GM18526 (cell line): Measurements from ENCODE around the gene F5.

Source experiments
- POLR2A ChIP-seq: IDR thresholded peaks from 3 replicates; pipeline ENCODE4 v1.6.1; 2011; ENCODE audit not compliant: insufficient read length; ENCODE audit errors: extremely low read depth

F5 gene

DNA sequence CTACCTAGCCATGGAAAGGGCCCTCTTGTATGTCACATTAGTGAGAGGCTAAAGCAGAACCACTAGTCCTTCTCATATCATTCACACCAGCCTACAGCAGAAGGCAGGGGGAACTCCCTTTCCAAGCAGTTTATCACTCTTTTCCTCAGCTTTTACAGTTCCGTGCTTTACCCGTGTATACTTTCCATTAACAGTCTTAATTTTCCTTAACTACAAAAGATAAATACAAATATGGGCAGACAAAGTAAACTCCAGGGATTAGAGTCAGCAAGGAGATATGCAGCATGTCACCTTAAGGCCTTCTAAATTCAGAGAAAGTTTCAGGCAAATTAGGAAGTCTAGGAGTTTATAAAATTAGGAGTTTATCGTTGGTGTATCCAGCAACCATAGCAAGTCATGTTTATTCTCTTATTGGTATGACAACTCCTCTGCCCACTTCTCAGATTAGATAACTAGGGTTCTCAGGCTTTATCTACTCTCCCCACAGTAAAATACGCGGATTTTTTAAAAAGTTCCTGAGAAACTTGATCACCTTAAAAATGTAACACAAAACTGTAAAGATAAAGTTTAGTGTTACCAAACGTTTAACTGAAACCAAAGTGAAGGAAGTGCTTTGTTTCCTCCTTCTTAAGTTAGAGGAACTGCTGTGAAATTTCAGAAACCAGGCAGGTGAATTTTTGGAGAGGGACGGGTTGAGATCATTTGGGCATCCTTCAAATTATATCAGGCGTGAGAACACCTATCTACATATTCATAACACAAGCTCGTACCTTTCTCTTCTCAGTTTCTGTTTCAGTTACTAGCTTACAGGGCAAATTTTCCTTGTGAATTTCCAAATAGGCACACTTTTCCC is 57.8 kb downstream of the F5 start:
- no peak for TF ChIP-seq POLR2A

DNA sequence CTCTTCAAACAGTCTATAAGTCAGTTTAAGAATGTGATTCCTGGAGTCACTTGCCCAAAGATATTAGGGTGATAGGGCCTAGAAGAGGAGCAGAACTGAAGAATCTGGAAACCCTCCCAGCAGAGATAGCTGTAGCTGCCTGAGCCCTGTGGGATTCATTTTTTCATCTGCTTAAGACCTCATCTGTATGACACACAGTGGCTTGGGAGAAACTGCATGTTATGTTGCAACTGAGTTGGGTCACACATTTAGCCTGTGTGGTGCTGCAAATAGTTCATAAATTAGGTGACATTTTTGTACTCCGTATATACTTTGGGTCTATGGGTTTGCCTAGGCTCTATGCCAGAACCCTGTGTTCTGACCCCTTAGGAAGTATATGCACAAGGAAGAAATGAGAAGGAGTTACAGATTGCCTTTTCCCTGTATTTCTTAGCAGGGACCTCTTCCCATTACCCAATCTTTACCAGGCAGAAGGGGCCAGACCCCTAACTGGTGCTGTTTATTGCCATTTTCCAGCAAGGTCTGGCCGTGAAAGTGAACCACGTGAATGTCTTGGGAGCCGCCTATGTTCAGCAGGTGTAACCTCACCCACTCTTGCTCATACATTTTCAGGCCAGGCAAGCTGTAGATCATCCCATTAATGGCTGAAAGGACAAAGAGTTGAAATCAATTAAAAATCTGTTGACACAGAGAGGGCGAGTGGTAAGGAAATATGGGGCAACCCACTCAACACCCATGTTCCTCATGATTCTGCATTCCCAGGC is 58.6 kb downstream of the F5 start:
- TF ChIP-seq POLR2A = no peak

DNA sequence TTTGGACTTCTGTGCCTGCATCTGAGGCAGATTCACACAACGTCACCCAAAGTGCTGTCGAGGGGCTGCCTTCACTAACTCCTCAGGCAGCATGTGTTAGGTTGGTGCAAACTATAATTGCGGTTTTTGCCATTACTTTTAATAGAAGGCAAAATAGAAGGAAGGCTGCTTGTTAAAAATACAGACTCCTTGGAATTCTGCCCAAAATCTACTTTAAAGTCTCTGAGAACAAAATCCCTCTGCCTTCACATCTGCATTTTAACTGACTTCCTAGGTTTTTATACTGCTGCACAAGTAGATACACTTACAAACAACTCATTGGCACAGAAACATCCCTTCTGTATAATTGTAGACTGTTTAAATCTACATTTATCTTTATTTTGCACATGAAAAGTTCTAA is 59.3 kb downstream of the F5 start:
- TF ChIP-seq POLR2A = no peak

DNA sequence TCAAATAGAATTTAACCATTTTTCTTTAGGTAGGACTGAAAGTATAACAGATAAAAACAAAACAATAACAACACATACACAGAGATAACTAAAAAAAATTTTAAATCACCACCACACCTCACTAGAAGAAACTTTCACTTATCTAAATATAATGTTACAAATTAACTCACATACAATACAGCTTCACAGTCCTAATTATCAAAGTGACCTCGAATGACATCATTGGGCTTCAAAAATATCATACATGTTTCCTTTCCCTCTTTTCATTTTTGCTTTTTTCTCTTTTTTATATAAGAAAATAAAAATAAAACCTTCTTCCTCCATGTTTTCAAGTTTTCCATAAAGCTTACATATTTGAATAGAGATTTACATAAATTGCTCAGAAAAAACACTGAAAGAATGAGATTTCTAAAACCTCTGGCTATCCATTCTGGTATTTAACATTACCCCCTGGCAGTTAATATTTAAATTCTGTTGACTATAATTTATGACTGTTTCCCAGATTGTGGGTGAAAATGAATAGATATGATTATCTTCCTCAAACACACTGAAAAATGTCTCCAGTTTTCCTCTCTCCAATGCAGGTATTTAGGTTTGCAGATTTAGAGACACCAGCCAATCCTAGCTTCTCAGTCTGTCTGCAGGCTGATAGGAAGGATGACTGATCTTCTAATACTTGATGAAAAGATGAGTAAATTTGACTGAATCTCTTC is 60.0 kb downstream of the F5 start:
- TF ChIP-seq POLR2A = no peak

DNA sequence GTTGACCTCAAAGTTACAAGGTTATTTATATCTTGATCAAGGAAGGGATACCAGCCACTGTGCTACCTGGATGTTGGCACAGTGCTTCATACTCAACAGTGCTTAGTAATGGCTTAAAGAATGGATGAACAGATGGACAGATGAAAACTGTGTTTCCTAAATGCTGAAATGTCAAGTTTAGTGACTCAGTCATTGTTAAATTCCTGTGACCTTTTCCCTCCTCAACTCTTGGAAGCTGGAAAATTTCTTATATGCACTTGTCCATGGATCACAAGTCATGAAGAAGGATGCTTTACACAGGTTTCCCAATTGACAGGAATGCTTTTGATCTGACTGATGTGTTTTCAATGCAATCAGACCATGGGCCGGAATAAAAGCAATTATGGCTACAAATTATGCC is 60.9 kb downstream of the F5 start:
- no peak for TF ChIP-seq POLR2A

DNA sequence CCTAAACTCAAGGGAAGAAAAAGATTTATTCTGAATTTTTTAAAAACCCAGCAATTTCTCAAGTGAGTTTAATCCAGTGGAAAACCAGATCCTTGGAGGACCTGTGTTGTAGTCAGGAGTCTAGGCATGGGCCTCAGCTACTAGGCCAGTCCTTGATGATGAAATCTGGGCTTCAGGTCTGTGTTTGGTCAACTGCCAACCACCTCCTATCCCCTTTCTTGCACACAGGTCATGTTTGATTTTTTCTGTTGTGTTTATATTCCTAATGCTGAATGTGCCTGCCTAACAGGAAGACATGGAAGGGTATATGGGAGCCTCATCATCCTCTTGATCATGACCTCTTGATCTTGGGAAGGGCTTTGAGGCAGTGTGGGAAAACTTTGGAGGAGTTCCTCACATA is 62.4 kb downstream of the F5 start:
- no peak for TF ChIP-seq POLR2A

DNA sequence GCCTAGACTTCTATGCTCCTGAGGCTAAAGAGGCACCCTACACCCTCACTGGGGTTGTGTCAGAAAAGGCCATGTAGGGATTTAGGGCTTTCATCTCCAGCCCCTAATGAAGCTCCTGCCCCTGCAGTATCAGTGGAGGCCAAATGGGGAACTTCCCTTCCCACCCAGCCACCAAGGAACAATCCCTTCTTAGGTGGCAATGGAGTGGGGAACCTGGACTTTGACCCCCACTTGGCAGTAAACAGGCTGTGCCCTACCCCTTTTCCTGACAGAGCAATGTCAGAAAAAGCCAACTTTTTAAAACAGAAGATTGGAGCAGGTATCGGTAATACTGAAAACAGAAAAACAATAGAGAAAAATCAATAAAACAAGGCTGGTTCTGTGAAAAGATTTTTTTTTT is 65.1 kb downstream of the F5 start:
- TF ChIP-seq POLR2A = no peak

DNA sequence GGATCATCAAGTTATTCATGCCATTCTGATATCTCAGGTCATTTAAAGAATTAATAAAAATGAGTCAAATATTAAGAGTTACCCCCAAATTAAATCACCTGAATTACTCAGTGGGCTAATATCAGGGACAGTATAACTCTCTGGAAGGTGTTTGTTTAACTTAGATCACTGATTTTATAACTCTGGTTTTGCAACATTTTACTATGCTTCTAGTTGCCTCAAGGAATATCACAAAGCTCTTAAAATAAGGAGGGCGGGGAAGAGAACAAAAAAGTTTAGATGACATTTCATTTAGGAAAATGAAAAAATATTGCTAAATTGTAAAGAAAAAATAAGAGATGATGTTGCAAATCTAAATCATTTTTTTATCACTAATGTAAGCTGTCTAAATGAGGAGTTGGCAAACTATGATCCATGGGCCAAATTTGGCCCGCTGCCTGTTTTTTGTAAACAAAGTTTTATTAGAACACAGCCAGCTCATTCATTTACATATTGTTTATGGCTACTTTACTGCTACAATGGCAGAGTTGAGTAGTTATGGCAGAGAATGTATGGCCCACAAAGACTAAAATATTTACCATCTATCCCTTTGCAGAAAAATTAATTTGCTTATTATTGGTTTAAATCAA is 68.6 kb downstream of the F5 start:
- TF ChIP-seq POLR2A = no peak

DNA sequence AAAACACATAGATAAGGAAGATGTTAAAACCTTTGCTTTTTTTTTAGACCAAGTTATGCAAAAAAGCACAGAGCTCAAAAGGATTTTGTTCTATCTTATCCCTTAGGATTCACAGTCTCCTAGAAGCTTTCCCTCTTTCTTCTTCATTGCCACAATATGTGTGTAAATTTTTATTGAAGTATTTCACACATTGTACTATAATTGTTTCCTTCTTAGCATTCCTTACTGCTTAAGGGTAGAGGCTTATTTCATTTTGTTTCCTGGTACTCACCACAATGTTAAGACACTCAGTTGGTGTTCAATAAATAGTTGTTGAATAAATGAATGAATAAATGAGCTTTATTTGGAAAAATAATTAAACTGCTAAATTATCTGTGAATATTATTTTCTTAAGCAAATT is 70.6 kb downstream of the F5 start:
- TF ChIP-seq POLR2A = no peak

DNA sequence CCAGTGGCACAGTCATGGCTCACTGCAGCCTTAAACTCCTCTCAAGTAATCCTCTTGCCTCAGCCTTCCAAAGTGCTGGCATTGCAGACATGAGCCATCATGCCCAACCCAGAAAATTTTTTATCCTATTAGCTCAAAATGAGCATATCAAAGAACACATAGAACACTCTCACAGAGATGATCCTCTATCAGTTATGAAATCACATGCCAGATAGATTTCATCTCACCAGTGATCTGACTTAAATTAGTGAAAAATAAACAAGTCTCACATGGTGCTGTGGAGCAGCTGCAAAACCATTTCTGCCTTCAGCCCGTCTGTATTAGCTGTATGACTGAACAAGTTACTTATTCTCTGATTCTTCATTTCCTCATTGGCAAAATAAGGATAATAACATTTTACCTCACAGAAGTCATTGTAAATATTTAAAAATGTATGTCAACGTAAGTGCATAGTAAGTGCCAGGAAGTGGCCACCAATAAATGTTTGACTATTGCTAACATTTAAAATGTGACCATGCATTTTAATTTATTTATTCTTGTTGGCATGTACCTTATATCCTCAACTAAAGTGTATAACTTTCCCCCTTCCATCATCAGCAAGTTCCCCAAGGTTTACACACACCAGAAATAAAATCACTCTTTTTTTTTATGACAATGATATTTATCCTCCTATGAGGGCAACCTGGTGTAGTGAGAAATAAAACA is 71.6 kb downstream of the F5 start:
- no peak for TF ChIP-seq POLR2A

DNA sequence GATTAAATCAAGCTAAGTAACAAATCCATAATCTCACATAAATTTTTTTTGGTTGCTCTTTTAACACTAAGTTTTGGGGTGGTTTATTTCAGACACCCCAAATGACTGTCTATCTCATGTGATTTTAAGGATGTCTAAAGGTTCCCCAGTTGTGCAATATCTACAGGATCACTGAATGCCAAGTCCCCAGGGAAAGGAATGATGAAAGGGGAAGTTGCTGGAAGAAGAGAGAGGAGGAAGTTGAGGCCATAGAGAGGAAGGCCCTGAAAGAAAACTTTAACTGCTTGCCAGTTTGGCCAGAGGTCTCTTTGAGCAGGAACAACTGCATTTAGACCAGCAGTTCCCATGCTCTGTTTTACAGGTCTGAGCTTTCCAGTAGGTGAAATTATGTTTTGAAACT is 73.1 kb downstream of the F5 start:
- no peak for TF ChIP-seq POLR2A

DNA sequence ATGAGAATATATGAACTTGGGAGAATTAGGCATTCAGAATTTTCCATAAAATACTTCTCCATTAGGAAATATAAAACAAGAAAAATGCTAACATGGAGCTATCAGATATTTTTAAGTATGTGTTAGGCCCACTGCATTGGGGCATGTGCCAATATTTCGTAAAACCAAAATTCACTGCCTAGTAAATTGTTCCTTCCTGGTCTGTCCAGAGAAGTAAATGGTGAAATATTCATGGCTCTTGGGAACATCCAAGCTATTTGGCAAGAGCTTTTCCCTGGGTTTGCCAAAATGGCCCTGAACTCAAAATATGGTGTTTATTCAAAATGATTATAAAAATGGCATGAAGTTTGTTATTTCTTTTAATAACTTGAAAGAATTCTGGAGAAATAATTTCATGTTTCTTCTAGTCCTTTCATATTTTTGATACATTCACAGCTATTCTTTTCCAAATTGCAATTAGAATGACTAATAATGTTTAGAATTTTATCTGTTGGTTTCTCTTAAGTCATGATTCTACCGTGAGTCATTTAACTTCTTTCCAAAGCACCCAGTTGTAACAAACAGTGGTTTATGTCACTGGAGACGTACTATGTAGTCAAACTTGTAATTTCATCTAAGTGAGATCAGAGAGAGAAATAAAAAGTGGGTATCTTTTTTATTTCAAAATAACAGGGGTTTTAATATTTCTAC is 74.8 kb downstream of the F5 start:
- no peak for TF ChIP-seq POLR2A

DNA sequence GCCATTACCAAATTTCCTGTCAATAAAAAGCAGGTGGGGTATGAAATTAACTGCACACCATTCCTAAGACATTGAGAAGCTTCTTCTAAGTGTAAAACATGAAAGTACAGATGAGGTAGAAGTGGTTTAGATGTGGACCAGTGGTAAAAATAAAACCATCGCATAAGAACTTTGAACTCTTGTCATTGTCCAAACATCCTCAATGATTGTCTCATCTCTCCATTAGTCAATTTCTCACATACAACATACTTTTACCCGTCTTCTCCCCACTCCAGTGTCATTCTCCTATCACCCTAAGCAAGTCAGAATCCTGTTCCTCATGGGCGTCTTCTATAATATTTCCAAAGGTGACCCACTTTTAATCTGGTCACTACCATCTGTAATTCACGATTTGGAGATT is 76.2 kb downstream of the F5 start:
- no peak for TF ChIP-seq POLR2A

DNA sequence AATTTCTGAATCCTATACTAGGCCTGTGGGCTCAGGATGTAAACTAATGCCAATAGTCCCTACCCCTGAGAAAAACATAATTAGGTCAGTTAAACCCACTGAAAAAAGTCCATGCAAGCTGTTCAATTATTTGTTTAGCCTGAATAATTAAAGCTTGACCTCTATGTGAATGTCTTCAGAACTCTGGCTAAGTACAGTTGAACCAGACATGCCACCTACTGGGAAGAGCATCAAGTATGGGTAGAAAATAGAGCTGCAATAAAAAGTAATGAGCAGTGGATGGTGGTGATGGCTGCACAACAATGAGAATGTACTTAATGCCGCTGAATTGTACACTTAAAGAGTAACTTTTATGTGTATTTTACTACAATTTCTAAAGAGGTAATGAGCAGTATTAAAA is 76.9 kb downstream of the F5 start:
- no peak for TF ChIP-seq POLR2A

DNA sequence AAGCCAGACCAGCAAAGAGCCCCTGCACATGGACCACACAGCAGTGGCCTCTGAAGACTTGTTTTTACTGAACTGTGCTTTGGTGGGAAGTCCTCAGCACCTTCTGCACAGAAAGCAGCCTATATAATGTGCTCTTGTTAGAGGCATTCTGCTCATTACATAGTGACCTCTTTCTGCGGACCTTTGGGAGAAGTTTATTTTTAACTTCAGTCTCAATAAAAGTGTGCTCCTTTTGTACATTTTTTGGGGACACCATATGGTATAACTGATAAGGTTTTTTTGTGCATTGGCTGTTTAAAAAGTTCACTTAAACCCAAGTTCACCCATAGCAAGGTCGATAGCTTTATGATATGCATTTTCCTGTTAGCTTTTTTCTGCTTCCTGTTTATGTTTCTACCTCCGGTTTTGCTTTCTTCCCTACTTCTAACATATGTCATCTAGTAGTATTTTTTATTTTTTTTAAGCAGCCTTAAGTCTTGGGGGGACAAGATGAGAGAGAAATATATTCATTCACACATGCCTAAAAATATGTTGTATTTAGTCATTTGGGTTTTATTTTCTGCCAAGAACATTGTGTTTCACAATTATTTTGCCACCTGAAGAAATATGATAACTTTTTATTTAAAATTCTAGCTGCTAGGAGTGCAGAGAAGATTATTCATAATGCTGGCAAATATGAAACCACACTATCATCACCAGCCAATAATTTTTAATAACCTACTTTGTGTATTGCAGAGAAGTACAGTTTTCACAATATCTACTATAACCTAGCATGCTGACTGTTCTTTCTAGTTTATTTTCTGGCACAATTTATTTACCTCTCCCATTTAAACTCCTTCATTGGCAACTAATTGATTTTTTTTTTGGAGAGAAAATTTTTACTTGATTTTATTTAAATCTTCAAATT is 77.6 kb downstream of the F5 start:
- no peak for TF ChIP-seq POLR2A
